ENCODE data around the gene RMC1.

DNA sequence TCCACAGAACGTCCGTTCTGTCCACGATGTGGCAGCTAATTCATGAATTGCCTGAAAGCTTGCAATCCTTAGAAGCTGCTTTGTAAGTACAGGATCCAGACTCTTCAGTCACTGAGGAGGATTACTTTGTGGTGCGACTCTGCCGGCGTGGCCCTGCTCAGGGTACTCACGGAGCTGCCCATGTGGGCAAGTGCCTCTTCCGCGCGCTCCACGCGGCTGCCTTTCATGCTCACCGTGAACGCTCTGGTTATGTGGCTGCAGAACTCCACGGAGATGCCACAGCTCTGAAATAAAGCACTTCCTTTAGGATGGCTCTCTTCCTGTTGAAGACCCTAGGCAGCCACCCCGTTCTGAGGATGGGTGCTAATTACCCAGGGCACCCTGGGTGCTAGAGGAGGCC is 31.0 kb downstream of the RMC1 start:
- TF ChIP-seq, protein P1, sequence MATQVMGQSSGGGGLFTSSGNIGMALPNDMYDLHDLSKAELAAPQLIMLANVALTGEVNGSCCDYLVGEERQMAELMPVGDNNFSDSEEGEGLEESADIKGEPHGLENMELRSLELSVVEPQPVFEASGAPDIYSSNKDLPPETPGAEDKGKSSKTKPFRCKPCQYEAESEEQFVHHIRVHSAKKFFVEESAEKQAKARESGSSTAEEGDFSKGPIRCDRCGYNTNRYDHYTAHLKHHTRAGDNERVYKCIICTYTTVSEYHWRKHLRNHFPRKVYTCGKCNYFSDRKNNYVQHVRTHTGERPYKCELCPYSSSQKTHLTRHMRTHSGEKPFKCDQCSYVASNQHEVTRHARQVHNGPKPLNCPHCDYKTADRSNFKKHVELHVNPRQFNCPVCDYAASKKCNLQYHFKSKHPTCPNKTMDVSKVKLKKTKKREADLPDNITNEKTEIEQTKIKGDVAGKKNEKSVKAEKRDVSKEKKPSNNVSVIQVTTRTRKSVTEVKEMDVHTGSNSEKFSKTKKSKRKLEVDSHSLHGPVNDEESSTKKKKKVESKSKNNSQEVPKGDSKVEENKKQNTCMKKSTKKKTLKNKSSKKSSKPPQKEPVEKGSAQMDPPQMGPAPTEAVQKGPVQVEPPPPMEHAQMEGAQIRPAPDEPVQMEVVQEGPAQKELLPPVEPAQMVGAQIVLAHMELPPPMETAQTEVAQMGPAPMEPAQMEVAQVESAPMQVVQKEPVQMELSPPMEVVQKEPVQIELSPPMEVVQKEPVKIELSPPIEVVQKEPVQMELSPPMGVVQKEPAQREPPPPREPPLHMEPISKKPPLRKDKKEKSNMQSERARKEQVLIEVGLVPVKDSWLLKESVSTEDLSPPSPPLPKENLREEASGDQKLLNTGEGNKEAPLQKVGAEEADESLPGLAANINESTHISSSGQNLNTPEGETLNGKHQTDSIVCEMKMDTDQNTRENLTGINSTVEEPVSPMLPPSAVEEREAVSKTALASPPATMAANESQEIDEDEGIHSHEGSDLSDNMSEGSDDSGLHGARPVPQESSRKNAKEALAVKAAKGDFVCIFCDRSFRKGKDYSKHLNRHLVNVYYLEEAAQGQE (IDR thresholded peaks at IDR 0.05; ENCODE audit: low read depth) = no peak
- TF ChIP-seq TEAD4 (IDR thresholded peaks at IDR 0.05) (no peak), TAF1 (IDR thresholded peaks at IDR 0.05; ENCODE audit: low read depth) (no peak), YY1 (IDR thresholded peaks at IDR 0.05; ENCODE audit: low read depth) (no peak), EGR1 (IDR thresholded peaks at IDR 0.05) (no peak)
- TF ChIP-seq, protein P2, sequence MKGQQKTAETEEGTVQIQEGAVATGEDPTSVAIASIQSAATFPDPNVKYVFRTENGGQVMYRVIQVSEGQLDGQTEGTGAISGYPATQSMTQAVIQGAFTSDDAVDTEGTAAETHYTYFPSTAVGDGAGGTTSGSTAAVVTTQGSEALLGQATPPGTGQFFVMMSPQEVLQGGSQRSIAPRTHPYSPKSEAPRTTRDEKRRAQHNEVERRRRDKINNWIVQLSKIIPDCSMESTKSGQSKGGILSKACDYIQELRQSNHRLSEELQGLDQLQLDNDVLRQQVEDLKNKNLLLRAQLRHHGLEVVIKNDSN (IDR thresholded peaks at IDR 0.05) = no peak
